GM10266 (cell line): ENCODE measurements around the gene KLF15.

ENCODE experiments used
- DNase-seq: peaks from one replicate; pipeline ENCODE4 v3.0.0; 2012; ENCODE audit errors: extremely low spot score
- CTCF ChIP-seq: IDR thresholded peaks from 2 replicates; pipeline ENCODE4 v1.5.1; 2012; ENCODE audit warnings: mild to moderate bottlenecking, low read depth; ENCODE audit not compliant: control insufficient read depth, insufficient read depth; ENCODE audit errors: missing control alignments

Gene KLF15

DNA sequence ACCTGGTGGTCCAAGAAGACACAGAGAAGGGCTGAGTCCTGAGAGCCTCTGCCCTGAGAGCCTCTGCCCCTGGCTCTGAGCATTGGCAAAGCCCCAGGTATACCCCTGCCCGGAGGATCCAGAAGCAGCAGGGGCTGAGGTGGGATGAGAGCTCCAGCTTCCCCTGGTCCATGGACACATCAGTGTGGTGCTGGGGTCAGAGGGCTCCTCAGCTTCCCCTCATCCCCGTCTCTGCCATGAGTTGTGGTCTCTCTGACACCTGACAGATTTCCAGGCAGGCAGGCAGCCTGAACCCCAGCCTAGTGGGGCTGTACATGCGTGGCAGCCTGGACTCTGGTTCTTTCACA is 3.5 kb upstream of the KLF15 start:
- DNase-seq: no peak
- no peak for TF ChIP-seq CTCF

- no peak for DNase-seq
- TF ChIP-seq CTCF: no peak
Measured at GRCh38 chr3:126360046-126360713, 3.0 kb upstream of the KLF15 start.

DNA sequence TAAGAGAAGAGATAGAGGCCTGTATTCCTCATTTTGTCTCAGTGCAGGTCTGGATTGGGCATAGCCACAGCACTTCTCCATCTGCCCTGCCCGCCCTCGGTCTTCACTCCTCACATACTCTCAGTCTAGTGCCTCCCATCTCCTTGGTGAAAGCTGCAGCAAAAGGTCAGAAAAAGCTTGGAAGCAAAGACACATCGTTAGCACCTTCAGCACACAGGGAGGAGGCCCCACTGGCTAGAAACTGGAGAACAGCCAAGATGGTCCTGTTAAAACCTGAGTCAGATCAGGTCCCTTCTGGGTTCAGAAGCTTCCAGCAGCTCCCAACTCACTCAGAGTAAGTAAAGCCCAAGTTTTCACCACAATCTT is 1.6 kb upstream of the KLF15 start:
- TF ChIP-seq CTCF: no peak
- DNase-seq: no peak

- no peak for TF ChIP-seq CTCF
- DNase-seq: no peak
Measured at GRCh38 chr3:126358038-126358815, 1.0 kb upstream of the KLF15 start.

DNA sequence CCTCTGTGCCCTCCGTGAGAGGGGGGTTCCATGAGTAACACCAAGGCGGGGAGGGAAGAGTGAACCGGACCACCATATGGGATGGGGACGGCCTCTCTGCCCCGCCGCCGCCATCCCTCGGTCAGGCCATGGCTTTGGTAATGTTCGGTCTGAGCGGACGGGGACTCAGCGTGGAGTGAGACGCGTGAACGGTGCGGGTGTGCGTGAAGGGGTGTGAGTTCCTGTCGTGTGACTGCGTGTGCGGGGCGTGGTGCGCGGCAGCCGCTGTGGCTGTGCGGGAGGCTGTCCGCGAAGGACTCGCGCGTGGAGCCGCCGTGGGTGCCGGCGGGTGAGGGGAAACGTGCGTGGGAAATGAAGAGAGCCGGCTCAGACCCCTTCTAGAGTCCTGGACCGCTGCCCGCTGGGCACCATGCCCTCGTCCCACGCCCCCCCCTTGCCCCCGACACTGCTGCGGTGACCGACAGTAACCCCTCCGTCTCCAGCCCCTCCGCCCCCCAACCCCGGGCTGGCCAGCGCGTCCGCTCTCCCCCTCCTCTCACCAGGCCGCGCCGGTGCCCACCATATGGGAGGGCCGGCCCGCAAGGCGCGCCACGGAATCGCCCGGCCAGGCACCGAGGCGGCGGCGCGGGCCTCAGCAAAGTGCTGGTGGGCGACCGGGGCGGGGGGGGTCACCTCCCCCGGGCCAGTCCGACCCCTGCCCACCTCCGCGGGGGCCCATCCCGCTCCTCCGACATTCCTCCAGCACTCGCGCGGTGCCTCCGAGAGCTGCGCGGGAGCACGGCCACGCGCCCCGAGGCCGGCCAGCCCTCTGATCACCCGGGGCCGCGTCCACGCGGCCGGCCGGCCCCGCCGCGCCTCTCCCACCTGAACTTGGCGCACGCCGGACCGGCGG is 589 bp downstream of the KLF15 start:
- TF ChIP-seq CTCF: no peak
- DNase-seq: peak; percentile 53

GRCh38 chr3:126355777-126356372 is 1.3 kb downstream of the KLF15 start:
- TF ChIP-seq CTCF: no peak
- DNase-seq: peak; percentile 66
